WTC11 (cell line): ENCODE results near the gene CCDC191. TPM values are rescaled to one million over a fixed set of nuclear protein-coding genes. Genes with fewer than 3 reads are reported as not detected.

Experiments
- ATAC-seq: fragments of 200-7000 bp; cut with Tn5 transposase; 2 replicates; pipeline ENCODE4 v1.10.0; 2021; ENCODE audit warnings: mild to moderate bottlenecking, moderate library complexity
- CTCF ChIA-PET: fragments of 300-600 bp; sonication (Branson Sonifier 250); formaldehyde crosslinking; loops from one replicate; lab custom pipeline; 2021; ENCODE audit warnings: antibody characterized with exemption; lab: Charles Lee
- POLR2A ChIA-PET: fragments of 350-600 bp; sonication (Branson Sonifier 250); formaldehyde crosslinking; loops from one replicate; lab custom pipeline; 2021; ENCODE audit warnings: antibody characterized with exemption; lab: Charles Lee
- DNase-seq: peaks from one replicate; pipeline ENCODE4 v3.0.0; 2021; ENCODE audit warnings: low spot score
- H3K27ac Mint-ChIP-seq: 2 replicates; pipeline ENCODE4 v1.8.0; 2021; ENCODE audit warnings: mixed read lengths
- H3K27me3 Mint-ChIP-seq: 2 replicates; pipeline ENCODE4 v1.8.0; 2021; ENCODE audit warnings: low read depth, mild to moderate bottlenecking, moderate library complexity, mixed read lengths
- H3K36me3 Mint-ChIP-seq: 2 replicates; pipeline ENCODE4 v1.8.0; 2021; ENCODE audit warnings: mixed read lengths
- H3K4me1 Mint-ChIP-seq: 2 replicates; pipeline ENCODE4 v1.8.0; 2022; ENCODE audit warnings: mixed read lengths
- H3K4me3 Mint-ChIP-seq: 2 replicates; pipeline ENCODE4 v1.8.0; 2021; ENCODE audit warnings: mild to moderate bottlenecking, moderate library complexity, mixed read lengths
- H3K9me3 Mint-ChIP-seq: 2 replicates; pipeline ENCODE4 v1.8.0; 2021; ENCODE audit warnings: mixed read lengths
- CDX4 ChIP-seq: fragments of 250-450 bp; sonication (Bioruptor Pico); IDR thresholded peaks from 2 replicates; pipeline ENCODE4 v1.9.0; 2021; ENCODE audit warnings: moderate library complexity, mild to moderate bottlenecking, inconsistent platforms, borderline replicate concordance
- CTCF ChIP-seq: fragments of 200-600 bp; IDR thresholded peaks from 2 replicates; pipeline ENCODE4 v1.8.0; 2022; ENCODE audit warnings: antibody characterized with exemption
- E2F4 ChIP-seq: sonication (generic); formaldehyde crosslinking; IDR thresholded peaks from 2 replicates; pipeline ENCODE4 v1.8.1; 2022; ENCODE audit warnings: low read depth, mild to moderate bottlenecking, moderate library complexity, missing genetic modification reagents, borderline replicate concordance
- E2F5 ChIP-seq: sonication (generic); formaldehyde crosslinking; IDR thresholded peaks from 2 replicates; pipeline ENCODE4 v1.8.1; 2022; ENCODE audit warnings: mild to moderate bottlenecking, moderate library complexity, missing genetic modification reagents
- ELF4 ChIP-seq: sonication (generic); formaldehyde crosslinking; IDR thresholded peaks from 2 replicates; pipeline ENCODE4 v1.8.1; 2022; ENCODE audit warnings: low read depth, mild to moderate bottlenecking, moderate library complexity, missing genetic modification reagents
- ETV6 ChIP-seq: sonication (generic); formaldehyde crosslinking; IDR thresholded peaks from 2 replicates; pipeline ENCODE4 v1.8.1; 2022; ENCODE audit warnings: mild to moderate bottlenecking, missing genetic modification reagents
- HMGA2 ChIP-seq: fragments of 250-450 bp; sonication (Bioruptor Pico); IDR thresholded peaks from 2 replicates; pipeline ENCODE4 v1.4.0; 2021; ENCODE audit warnings: mild to moderate bottlenecking, moderate library complexity
- KAT7 ChIP-seq: sonication (generic); formaldehyde crosslinking; IDR thresholded peaks from 2 replicates; pipeline ENCODE4 v1.8.1; 2023; ENCODE audit warnings: missing genetic modification reagents, mild to moderate bottlenecking, borderline replicate concordance
- NFYB ChIP-seq: sonication (generic); formaldehyde crosslinking; conservative IDR thresholded peaks from 2 replicates; pipeline ENCODE4 v1.8.0; 2022; ENCODE audit warnings: low read depth, missing genetic modification reagents
- NR3C1 ChIP-seq: sonication (generic); formaldehyde crosslinking; conservative IDR thresholded peaks from 2 replicates; pipeline ENCODE4 v1.8.1; 2023; ENCODE audit warnings: low read depth, mild to moderate bottlenecking, missing genetic modification reagents
- OVOL2 ChIP-seq: fragments of 250-450 bp; sonication (Bioruptor Pico); IDR thresholded peaks from 2 replicates; pipeline ENCODE4 v1.9.0; 2021; ENCODE audit warnings: mild to moderate bottlenecking, borderline replicate concordance
- PREB ChIP-seq: sonication (generic); formaldehyde crosslinking; IDR thresholded peaks from 2 replicates; pipeline ENCODE4 v1.8.1; 2022; ENCODE audit warnings: mild to moderate bottlenecking, missing genetic modification reagents, moderate library complexity, borderline replicate concordance
- TCF7 ChIP-seq: sonication (generic); formaldehyde crosslinking; IDR thresholded peaks from 2 replicates; pipeline ENCODE4 v1.8.0; 2022; ENCODE audit warnings: mild to moderate bottlenecking, low read depth, missing genetic modification reagents, moderate library complexity
- ZBTB21 ChIP-seq: sonication (generic); formaldehyde crosslinking; IDR thresholded peaks from 2 replicates; pipeline ENCODE4 v1.8.1; 2023; ENCODE audit warnings: mild to moderate bottlenecking, missing genetic modification reagents, borderline replicate concordance
- ZNF396 ChIP-seq: fragments of 250-450 bp; sonication (Bioruptor Pico); IDR thresholded peaks from 2 replicates; pipeline ENCODE4 v1.8.0; 2021; ENCODE audit warnings: mild to moderate bottlenecking, moderate library complexity, borderline replicate concordance
- ZNF416 ChIP-seq: fragments of 250-450 bp; sonication (Bioruptor Pico); IDR thresholded peaks from 2 replicates; pipeline ENCODE4 v1.9.0; 2021; ENCODE audit warnings: mild to moderate bottlenecking, inconsistent platforms
- ZNF423 ChIP-seq: fragments of 250-450 bp; sonication (Bioruptor Pico); IDR thresholded peaks from 2 replicates; pipeline ENCODE4 v2.1.2; 2022; ENCODE audit warnings: mild to moderate bottlenecking, moderate library complexity
- total RNA-seq: library from RNA; stranded (reverse); gene quantifications from 3 replicates; pipeline ENCODE4 v1.2.3, GENCODE V29; 2021
- TF ChIP-seq, protein P1 (sequence below): sonication (generic); formaldehyde crosslinking; IDR thresholded peaks from 2 replicates; pipeline ENCODE4 v1.8.0; 2022; ENCODE audit warnings: mild to moderate bottlenecking, missing genetic modification reagents
- TF ChIP-seq, protein P2 (sequence below): fragments of 250-450 bp; sonication (Bioruptor Pico); IDR thresholded peaks from 2 replicates; pipeline ENCODE4 v1.9.0; 2021; ENCODE audit warnings: mild to moderate bottlenecking
- TF ChIP-seq, protein P3 (sequence below): sonication (generic); formaldehyde crosslinking; conservative IDR thresholded peaks from 2 replicates; pipeline ENCODE4 v1.8.1; 2022; ENCODE audit warnings: mild to moderate bottlenecking, missing genetic modification reagents

The CCDC191 gene
- total RNA-seq, 1 experiment from 2014 or later = 1.6 TPM

DNA sequence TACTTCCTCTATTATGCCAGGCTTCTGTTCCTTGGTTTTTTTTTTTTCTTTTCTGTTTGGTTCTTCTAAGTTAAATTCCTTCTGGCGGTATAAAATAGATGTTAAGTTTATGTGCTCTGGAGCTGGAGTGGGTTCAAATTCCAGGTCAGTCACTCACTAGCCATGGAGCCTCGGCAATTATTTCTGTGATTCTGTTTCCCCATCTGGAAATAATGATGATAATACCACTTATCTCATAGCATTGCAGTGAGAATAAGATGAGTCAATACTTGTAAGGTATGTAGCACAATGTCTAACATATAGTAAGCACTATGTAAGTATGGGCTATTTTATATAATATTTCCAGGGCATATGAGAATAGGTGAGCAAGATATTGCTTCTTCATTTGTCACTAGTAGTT lies 141.7 kb downstream of the CCDC191 start:
- ChIA-PET POLR2A (interaction anchor here (0.7 kb wide), 1 partner anchor 77 kb away, joined by 4 read pairs; no protein-coding TSS in a partner anchor), CTCF (interaction anchor here (0.6 to 3.5 kb wide), 3 partner anchors 69 to 148 kb away, joined by 3 to 39 read pairs (median 4); partner anchors contain the start of gene GRAMD1C)
- ATAC-seq = no peak
- Mint-ChIP-seq H3K36me3 (no peaks in the 10 kb centered on the region), H3K27ac (no peak overlapping the region), H3K4me1 (no peaks in the 10 kb centered on the region), H3K9me3 (no peaks in the 10 kb centered on the region), H3K27me3 (no peaks in the 10 kb centered on the region; the same call in 1 of the 2 replicates), H3K4me3 (no peak overlapping the region)
- no peak for DNase-seq
- TF ChIP-seq KAT7 (CRISPR knock-in tag) (no peak), OVOL2 (no peak), CDX4 (CRISPR knock-in tag) (no peak), PREB (no peak), ELF4 (CRISPR knock-in tag) (no peak), NR3C1 (CRISPR knock-in tag) (no peak), ZBTB21 (no peak), TCF7 (CRISPR knock-in tag) (no peak), CTCF (no peak), ETV6 (CRISPR knock-in tag) (no peak), E2F4 (no peak), HMGA2 (CRISPR knock-in tag) (no peak), NFYB (CRISPR knock-in tag) (no peak), ZNF416 (CRISPR knock-in tag) (no peak), ZNF396 (no peak), E2F5 (no peak), ZNF423 (CRISPR knock-in tag) (no peak)
- TF ChIP-seq, protein P1, sequence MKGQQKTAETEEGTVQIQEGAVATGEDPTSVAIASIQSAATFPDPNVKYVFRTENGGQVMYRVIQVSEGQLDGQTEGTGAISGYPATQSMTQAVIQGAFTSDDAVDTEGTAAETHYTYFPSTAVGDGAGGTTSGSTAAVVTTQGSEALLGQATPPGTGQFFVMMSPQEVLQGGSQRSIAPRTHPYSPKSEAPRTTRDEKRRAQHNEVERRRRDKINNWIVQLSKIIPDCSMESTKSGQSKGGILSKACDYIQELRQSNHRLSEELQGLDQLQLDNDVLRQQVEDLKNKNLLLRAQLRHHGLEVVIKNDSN (CRISPR knock-in tag) = no peak
- TF ChIP-seq, protein P2, sequence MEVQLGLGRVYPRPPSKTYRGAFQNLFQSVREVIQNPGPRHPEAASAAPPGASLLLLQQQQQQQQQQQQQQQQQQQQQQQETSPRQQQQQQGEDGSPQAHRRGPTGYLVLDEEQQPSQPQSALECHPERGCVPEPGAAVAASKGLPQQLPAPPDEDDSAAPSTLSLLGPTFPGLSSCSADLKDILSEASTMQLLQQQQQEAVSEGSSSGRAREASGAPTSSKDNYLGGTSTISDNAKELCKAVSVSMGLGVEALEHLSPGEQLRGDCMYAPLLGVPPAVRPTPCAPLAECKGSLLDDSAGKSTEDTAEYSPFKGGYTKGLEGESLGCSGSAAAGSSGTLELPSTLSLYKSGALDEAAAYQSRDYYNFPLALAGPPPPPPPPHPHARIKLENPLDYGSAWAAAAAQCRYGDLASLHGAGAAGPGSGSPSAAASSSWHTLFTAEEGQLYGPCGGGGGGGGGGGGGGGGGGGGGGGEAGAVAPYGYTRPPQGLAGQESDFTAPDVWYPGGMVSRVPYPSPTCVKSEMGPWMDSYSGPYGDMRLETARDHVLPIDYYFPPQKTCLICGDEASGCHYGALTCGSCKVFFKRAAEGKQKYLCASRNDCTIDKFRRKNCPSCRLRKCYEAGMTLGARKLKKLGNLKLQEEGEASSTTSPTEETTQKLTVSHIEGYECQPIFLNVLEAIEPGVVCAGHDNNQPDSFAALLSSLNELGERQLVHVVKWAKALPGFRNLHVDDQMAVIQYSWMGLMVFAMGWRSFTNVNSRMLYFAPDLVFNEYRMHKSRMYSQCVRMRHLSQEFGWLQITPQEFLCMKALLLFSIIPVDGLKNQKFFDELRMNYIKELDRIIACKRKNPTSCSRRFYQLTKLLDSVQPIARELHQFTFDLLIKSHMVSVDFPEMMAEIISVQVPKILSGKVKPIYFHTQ (CRISPR knock-in tag) = no peak
- TF ChIP-seq, protein P3, sequence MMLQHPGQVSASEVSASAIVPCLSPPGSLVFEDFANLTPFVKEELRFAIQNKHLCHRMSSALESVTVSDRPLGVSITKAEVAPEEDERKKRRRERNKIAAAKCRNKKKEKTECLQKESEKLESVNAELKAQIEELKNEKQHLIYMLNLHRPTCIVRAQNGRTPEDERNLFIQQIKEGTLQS (CRISPR knock-in tag) = no peak

Other genes starting within 250 kb of the CCDC191 start
- 2.6 to 3.5 TPM (median 2.8 TPM) in 3 replicates for gene GRAMD1C, start 217.7 kb downstream of the CCDC191 start, total RNA-seq
- 16.1 to 19.2 TPM (median 17.9 TPM) in 3 replicates for gene ZDHHC23, start 108.5 kb downstream of the CCDC191 start, total RNA-seq
- 35.5 to 40.0 TPM (median 38.3 TPM) in 3 replicates for gene QTRT2, start 211 bp upstream of the CCDC191 start, total RNA-seq
- gene DRD3, start 122.5 kb upstream of the CCDC191 start, total RNA-seq = 0.11 to 0.27 TPM (median 0.17 TPM) in 3 replicates
- not detected in 3 replicates for gene ZNF80, start 181.1 kb upstream of the CCDC191 start, total RNA-seq
- gene TIGIT, start 237.5 kb upstream of the CCDC191 start, total RNA-seq = 0.04 to 0.07 TPM (median 0.05 TPM) in 3 replicates